ENCODE measurements around the gene SKOR1.

SKOR1 gene

GRCh38 chr15:67853454-67853853, 28.1 kb downstream of the SKOR1 start:
- Histone ChIP-seq H3K4me2 (ENCODE audit: low read length) (peak overlapping the region; percentile 67), H3K9me2 (ENCODE audit: low read depth, low read length) (no peaks in the 10 kb centered on the region), H3K27me3 (ENCODE audit: insufficient read depth, low read length) (no peaks in the 10 kb centered on the region), H3K4me3 (ENCODE audit: low read depth, low read length, poor library complexity, severe bottlenecking) (peak overlapping the region; percentile 40), H3K4me1 (ENCODE audit: insufficient read depth, low read length, severe bottlenecking) (peaks cover 85% of the 10 kb centered on the region), H3K79me2 (ENCODE audit: insufficient read depth, low read length) (no peaks in the 10 kb centered on the region), H3K9me3 (ENCODE audit: low read length) (no peaks in the 10 kb centered on the region), H3F3A (ENCODE audit: insufficient read depth, low read length) (0 out of 2 replicates have a peak, but pooled peaks cover 3% of the 10 kb centered on the region), H2AFZ (ENCODE audit: low read length) (no peak overlapping the region), H4K20me1 (ENCODE audit: insufficient read depth, low read length) (no peaks in the 10 kb centered on the region), H3K36me3 (ENCODE audit: insufficient read depth, low read length) (no peaks in the 10 kb centered on the region), H3K9ac (ENCODE audit: low read length) (peak overlapping the region; percentile 62; the same call in 1 of the 2 replicates), H3K27ac (ENCODE audit: low read depth, low read length, poor library complexity, severe bottlenecking) (peak overlapping the region; percentile 96)
- no peak for TF ChIP-seq EZH2 (IDR thresholded peaks at IDR 0.05; ENCODE audit: borderline replicate concordance, low read length)
- TF ChIP-seq CTCF (IDR thresholded peaks at IDR 0.05; ENCODE audit: low read length), result no peak

GRCh38 chr15:67854358-67854757, 29.0 kb downstream of the SKOR1 start:
- no peak overlapping the region for H3K4me3 ChIP-seq (ENCODE audit: low read depth, low read length, poor library complexity, severe bottlenecking)
- H3K79me2 ChIP-seq (ENCODE audit: insufficient read depth, low read length), result no peaks in the 10 kb centered on the region
- no peaks in the 10 kb centered on the region for H3K27me3 ChIP-seq (ENCODE audit: insufficient read depth, low read length)
- H4K20me1 ChIP-seq (ENCODE audit: insufficient read depth, low read length), result no peaks in the 10 kb centered on the region
- TF ChIP-seq EZH2 (IDR thresholded peaks at IDR 0.05; ENCODE audit: borderline replicate concordance, low read length), result no peak
- no peak for TF ChIP-seq CTCF (IDR thresholded peaks at IDR 0.05; ENCODE audit: low read length)
- peaks cover 83% of the 10 kb centered on the region for H3K4me1 ChIP-seq (ENCODE audit: insufficient read depth, low read length, severe bottlenecking)
- no peak overlapping the region for H2AFZ ChIP-seq (ENCODE audit: low read length)
- no peaks in the 10 kb centered on the region for H3K36me3 ChIP-seq (ENCODE audit: insufficient read depth, low read length)
- H3F3A ChIP-seq (ENCODE audit: insufficient read depth, low read length), result 0 out of 2 replicates have a peak, but pooled peaks cover 3% of the 10 kb centered on the region
- H3K27ac ChIP-seq (ENCODE audit: low read depth, low read length, poor library complexity, severe bottlenecking), result peak overlapping the region; percentile 96
- H3K9me2 ChIP-seq (ENCODE audit: low read depth, low read length), result no peaks in the 10 kb centered on the region
- H3K9ac ChIP-seq (ENCODE audit: low read length), result peak overlapping the region; percentile 30; the same call in 1 of the 2 replicates
- no peaks in the 10 kb centered on the region for H3K9me3 ChIP-seq (ENCODE audit: low read length)
- H3K4me2 ChIP-seq (ENCODE audit: low read length), result peak overlapping the region; percentile 43

- Histone ChIP-seq H3K36me3 (ENCODE audit: insufficient read depth, low read length) (no peaks in the 10 kb centered on the region), H4K20me1 (ENCODE audit: insufficient read depth, low read length) (no peaks in the 10 kb centered on the region), H2AFZ (ENCODE audit: low read length) (no peak overlapping the region)
Observed at GRCh38 chr15:67855842-67856241, 30.5 kb downstream of the SKOR1 start.

More at GRCh38 chr15:67855842-67856241, 30.5 kb downstream of the SKOR1 start:
- 0 out of 2 replicates have a peak, but pooled peaks cover 3% of the 10 kb centered on the region for H3F3A ChIP-seq (ENCODE audit: insufficient read depth, low read length)
- H3K79me2 ChIP-seq (ENCODE audit: insufficient read depth, low read length), result no peaks in the 10 kb centered on the region
- H3K4me1 ChIP-seq (ENCODE audit: insufficient read depth, low read length, severe bottlenecking), result peaks cover 82% of the 10 kb centered on the region
- peak overlapping the region; percentile 79 for H3K27ac ChIP-seq (ENCODE audit: low read depth, low read length, poor library complexity, severe bottlenecking)
- peak overlapping the region; percentile 27; the same call in 1 of the 2 replicates for H3K9ac ChIP-seq (ENCODE audit: low read length)
- H3K4me3 ChIP-seq (ENCODE audit: low read depth, low read length, poor library complexity, severe bottlenecking), result no peak overlapping the region
- H3K4me2 ChIP-seq (ENCODE audit: low read length), result peak overlapping the region; percentile 28
- H3K9me3 ChIP-seq (ENCODE audit: low read length), result no peaks in the 10 kb centered on the region
- TF ChIP-seq EZH2 (IDR thresholded peaks at IDR 0.05; ENCODE audit: borderline replicate concordance, low read length) (no peak), CTCF (IDR thresholded peaks at IDR 0.05; ENCODE audit: low read length) (no peak)
- no peaks in the 10 kb centered on the region for H3K27me3 ChIP-seq (ENCODE audit: insufficient read depth, low read length)
- H3K9me2 ChIP-seq (ENCODE audit: low read depth, low read length), result no peaks in the 10 kb centered on the region

All from OCI-LY1 (cell line).